Loucy (cell line): Measurements from ENCODE around the gene GCFC2.
A peak's percentile ranks its signal among the peaks of the same experiment; 100 is the strongest.

Experiments used
- EZH2phosphoT487 ChIP-seq: fragments of 200-600 bp; IDR thresholded peaks from 2 replicates; pipeline ENCODE4 v1.6.1; 2018; ENCODE audit warnings: antibody characterized with exemption, mild to moderate bottlenecking, moderate library complexity, borderline replicate concordance
- TF ChIP-seq, protein P1 (sequence below): fragments of 200-600 bp; sonication (generic); conservative IDR thresholded peaks from 2 replicates; pipeline ENCODE4 v1.5.1; 2014; ENCODE audit warnings: mild to moderate bottlenecking, antibody characterized with exemption, low read length

DNA sequence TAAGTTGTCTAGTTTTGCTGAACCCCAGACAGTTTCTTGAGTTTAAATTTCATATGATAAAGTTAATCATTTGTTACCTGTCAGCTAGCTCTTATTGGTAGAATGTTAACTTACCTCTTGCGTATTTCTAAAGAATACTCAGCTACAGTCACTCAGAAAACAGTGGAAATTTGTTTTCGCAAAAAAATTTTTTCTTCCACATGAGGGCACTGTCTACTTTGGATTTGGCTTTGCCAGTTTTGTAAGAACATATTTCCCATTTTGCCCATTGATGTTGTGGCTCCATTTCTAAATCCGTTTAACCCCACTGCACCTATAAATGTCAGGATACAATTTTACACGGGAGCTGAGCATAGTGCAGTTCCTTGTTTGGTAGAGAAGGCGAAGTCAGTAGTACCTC, 19.1 kb upstream of the GCFC2 start:
- TF ChIP-seq, protein P1, sequence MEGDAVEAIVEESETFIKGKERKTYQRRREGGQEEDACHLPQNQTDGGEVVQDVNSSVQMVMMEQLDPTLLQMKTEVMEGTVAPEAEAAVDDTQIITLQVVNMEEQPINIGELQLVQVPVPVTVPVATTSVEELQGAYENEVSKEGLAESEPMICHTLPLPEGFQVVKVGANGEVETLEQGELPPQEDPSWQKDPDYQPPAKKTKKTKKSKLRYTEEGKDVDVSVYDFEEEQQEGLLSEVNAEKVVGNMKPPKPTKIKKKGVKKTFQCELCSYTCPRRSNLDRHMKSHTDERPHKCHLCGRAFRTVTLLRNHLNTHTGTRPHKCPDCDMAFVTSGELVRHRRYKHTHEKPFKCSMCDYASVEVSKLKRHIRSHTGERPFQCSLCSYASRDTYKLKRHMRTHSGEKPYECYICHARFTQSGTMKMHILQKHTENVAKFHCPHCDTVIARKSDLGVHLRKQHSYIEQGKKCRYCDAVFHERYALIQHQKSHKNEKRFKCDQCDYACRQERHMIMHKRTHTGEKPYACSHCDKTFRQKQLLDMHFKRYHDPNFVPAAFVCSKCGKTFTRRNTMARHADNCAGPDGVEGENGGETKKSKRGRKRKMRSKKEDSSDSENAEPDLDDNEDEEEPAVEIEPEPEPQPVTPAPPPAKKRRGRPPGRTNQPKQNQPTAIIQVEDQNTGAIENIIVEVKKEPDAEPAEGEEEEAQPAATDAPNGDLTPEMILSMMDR, result peak; percentile 58
- no peak for TF ChIP-seq EZH2phosphoT487
